ENCODE data around the gene HOXC4. TPM values are rescaled to one million over a fixed set of nuclear protein-coding genes. Genes with fewer than 3 reads are reported as not detected.
A peak's percentile ranks its signal among the peaks of the same experiment; 100 is the strongest.

The HOXC4 gene
- total RNA-seq, 1 experiment from 2014 or later = not detected

- no CpG with 5 or more reads among the region's 57 CpGs for WGBS (ENCODE audit: extremely low coverage, insufficient read length, low lambda C conversion rate)
- Histone ChIP-seq H3K4me1 (ENCODE audit: insufficient read depth, low read length) (no peaks in the 10 kb centered on the region), H3K56ac (ENCODE audit: insufficient read length, low read depth, low read length) (no peak overlapping the region), H2BK20ac (ENCODE audit: low read depth, low read length, poor library complexity, severe bottlenecking) (no peak overlapping the region), H3K14ac (ENCODE audit: insufficient read depth, low read length) (no peak overlapping the region), H2BK120ac (ENCODE audit: low read depth, low read length, poor library complexity, severe bottlenecking) (no peak overlapping the region), H2AK5ac (ENCODE audit: insufficient read length, low read length) (no peak overlapping the region), H3K9ac (ENCODE audit: extremely low read depth, insufficient read length, low read length) (no peak overlapping the region), H3K9me3 (ENCODE audit: control insufficient read depth, low read depth, low read length) (no peaks in the 10 kb centered on the region), H3K23ac (ENCODE audit: insufficient read length, low read depth, low read length) (no peak overlapping the region), H4K5ac (ENCODE audit: insufficient read length, low read depth, low read length) (no peak overlapping the region), H3K79me2 (ENCODE audit: insufficient read depth, low read length) (no peaks in the 10 kb centered on the region), H3K18ac (ENCODE audit: insufficient read length, low read depth, low read length) (no peak overlapping the region), H3T11ph (ENCODE audit: low read length) (no peak overlapping the region), H3K23me2 (ENCODE audit: insufficient read length, low read depth, low read length, poor library complexity, severe bottlenecking) (no peaks in the 10 kb centered on the region), H3K79me1 (ENCODE audit: insufficient read depth, low read depth, low read length, poor library complexity, severe bottlenecking) (no peaks in the 10 kb centered on the region), H4K8ac (replicated peaks; ENCODE audit: insufficient read length, low read depth, low read length) (no peak overlapping the region), H3K4ac (ENCODE audit: low read depth, low read length) (no peak overlapping the region), H3K27ac (ENCODE audit: insufficient read length, low read depth, low read length) (no peak overlapping the region), H2BK15ac (ENCODE audit: low read depth, low read length) (no peak overlapping the region), H3K4me2 (ENCODE audit: insufficient read depth, insufficient read length, low read length) (no peak overlapping the region), H2AFZ (ENCODE audit: low read length) (no peak overlapping the region), H4K91ac (ENCODE audit: insufficient read length, low read depth, low read length) (no peak overlapping the region), H4K20me1 (ENCODE audit: control insufficient read depth, insufficient read depth, insufficient read length) (no peaks in the 10 kb centered on the region), H2BK12ac (ENCODE audit: insufficient read length, low read depth, low read length) (no peak overlapping the region), H2BK5ac (ENCODE audit: insufficient read length, low read length) (no peak overlapping the region), H3K27me3 (ENCODE audit: insufficient read depth, low read length) (peaks cover 97% of the 10 kb centered on the region)
- Mint-ChIP-seq H3K9me3 (peaks cover 2 to 9% of the 10 kb centered on the region in 2 experiments; a peak in 3 of 5 replicates), H3K27me3 (ENCODE audit: low read depth) (peaks cover 99% of the 10 kb centered on the region), H3K36me3 (ENCODE audit: insufficient read depth in 1 of 3, low read depth in 3 of 3) (peaks cover 0 to 7% (median 0%) of the 10 kb centered on the region in 3 experiments; a peak in 2 of 7 replicates), H3K4me1 (peaks cover 14 to 22% of the 10 kb centered on the region in 2 experiments), H3K27ac (no peak overlapping the region), H3K4me3 (peak overlapping the region in 1 of 2 experiments; percentile 40; a peak in 2 of 5 replicates)
- no peak for DNase-seq
- no peak for TF ChIP-seq CTCF (conservative IDR thresholded peaks at IDR 0.05)
Observed at GRCh38 chr12:54033980-54034784, 19.5 kb upstream of the HOXC4 start.

Measured in H9 (cell line).